Neural cell (in vitro differentiated cells): ENCODE measurements around the gene WFDC2. TPM values are rescaled to one million over a fixed set of nuclear protein-coding genes. Genes with fewer than 3 reads are reported as not detected.

Experiments used
- H2AFZ ChIP-seq: fragments of 200-600, 300-800 bp; sonication (generic), shearing (Covaris generic); 2 replicates; pipeline ENCODE4 v1.6.0; 2014; ENCODE audit warnings: low read depth, mild to moderate bottlenecking, antibody characterized with exemption, low read length, moderate library complexity
- H3F3A ChIP-seq: fragments of 200-600 bp; shearing (Covaris generic); 2 replicates; pipeline ENCODE4 v1.6.1; 2016; ENCODE audit warnings: mild to moderate bottlenecking, moderate library complexity, mixed read lengths, antibody characterized with exemption, low read length; ENCODE audit not compliant: insufficient read depth, poor library complexity, severe bottlenecking
- H3K27ac ChIP-seq: fragments of 200-600, 300-800 bp; sonication (generic), shearing (Covaris generic); 2 replicates; pipeline ENCODE4 v1.5.1; 2014; ENCODE audit warnings: mild to moderate bottlenecking, low read length, moderate library complexity
- H3K27me3 ChIP-seq: fragments of 300-800, 200-600 bp; sonication (generic), shearing (Covaris generic); 2 replicates; pipeline ENCODE4 v1.6.0; 2014; ENCODE audit warnings: mild to moderate bottlenecking, low read depth, low read length, moderate library complexity; ENCODE audit not compliant: insufficient read depth
- H3K36me3 ChIP-seq: fragments of 300-800, 200-600 bp; sonication (generic), shearing (Covaris generic); 2 replicates; pipeline ENCODE4 v1.5.1; 2014; ENCODE audit warnings: mild to moderate bottlenecking, antibody characterized with exemption, low read length, moderate library complexity; ENCODE audit not compliant: insufficient read depth
- H3K4me2 ChIP-seq: fragments of 300-800, 200-600 bp; sonication (generic), shearing (Covaris generic); 2 replicates; pipeline ENCODE4 v1.6.0; 2014; ENCODE audit warnings: mild to moderate bottlenecking, low read length
- H3K4me3 ChIP-seq: fragments of 300-800, 200-600 bp; sonication (generic), shearing (Covaris generic); 2 replicates; pipeline ENCODE4 v1.5.1; 2014; ENCODE audit warnings: mild to moderate bottlenecking, low read length, moderate library complexity
- H3K79me2 ChIP-seq: fragments of 200-600 bp; shearing (Covaris generic); replicated peaks from 2 replicates; pipeline ENCODE4 v1.6.0; 2014; ENCODE audit warnings: mild to moderate bottlenecking, low read length, moderate library complexity; ENCODE audit not compliant: insufficient read depth
- H3K9ac ChIP-seq: fragments of 300-800, 200-600 bp; sonication (generic), shearing (Covaris generic); 2 replicates; pipeline ENCODE4 v1.6.1; 2016; ENCODE audit warnings: mild to moderate bottlenecking, low read length, mixed read lengths
- H3K9me2 ChIP-seq: fragments of 200-600 bp; shearing (Covaris generic); 2 replicates; pipeline ENCODE4 v1.6.1; 2016; ENCODE audit warnings: mild to moderate bottlenecking, low read length, mixed read lengths; ENCODE audit not compliant: insufficient read depth
- H3K9me3 ChIP-seq: fragments of 200-600, 300-800 bp; sonication (generic), shearing (Covaris generic); 2 replicates; pipeline ENCODE4 v1.6.1; 2016; ENCODE audit warnings: mild to moderate bottlenecking, mixed run types, low read length, moderate library complexity, mixed read lengths
- H4K20me1 ChIP-seq: fragments of 200-600 bp; shearing (Covaris generic); 2 replicates; pipeline ENCODE4 v1.6.1; 2016; ENCODE audit warnings: mild to moderate bottlenecking, mixed run types; ENCODE audit not compliant: insufficient read depth
- EP300 ChIP-seq: fragments of 450-650 bp; conservative IDR thresholded peaks from 2 replicates; pipeline ENCODE4 v1.6.1; 2014; ENCODE audit warnings: antibody characterized with exemption, mild to moderate bottlenecking, moderate library complexity; ENCODE audit not compliant: poor library complexity, severe bottlenecking
- EZH2 ChIP-seq: fragments of 200-600, 300-800 bp; shearing (Covaris generic), sonication (generic); IDR thresholded peaks from 2 replicates; pipeline ENCODE4 v1.6.1; 2014; ENCODE audit warnings: antibody characterized with exemption, low read length, borderline replicate concordance, mild to moderate bottlenecking; ENCODE audit not compliant: insufficient read depth, poor library complexity, severe bottlenecking
- MXI1 ChIP-seq: fragments of 450-650 bp; conservative IDR thresholded peaks from 2 replicates; pipeline ENCODE4 v1.6.1; 2014; ENCODE audit warnings: antibody characterized with exemption, mild to moderate bottlenecking; ENCODE audit not compliant: poor library complexity, severe bottlenecking
- POLR2AphosphoS5 ChIP-seq: IDR thresholded peaks from 2 replicates; pipeline ENCODE4 v1.6.1; 2012
- RAD21 ChIP-seq: fragments of 450-650 bp; conservative IDR thresholded peaks from 2 replicates; pipeline ENCODE4 v1.6.1; 2014; ENCODE audit warnings: antibody characterized with exemption, mild to moderate bottlenecking, moderate library complexity
- REST ChIP-seq: IDR thresholded peaks from 2 replicates; pipeline ENCODE4 v1.6.1; 2012; ENCODE audit warnings: borderline replicate concordance
- SMC3 ChIP-seq: fragments of 450-650 bp; conservative IDR thresholded peaks from 2 replicates; pipeline ENCODE4 v1.6.1; 2014; ENCODE audit warnings: antibody characterized with exemption, mild to moderate bottlenecking, moderate library complexity; ENCODE audit not compliant: poor library complexity
- TAF1 ChIP-seq: IDR thresholded peaks from 2 replicates; pipeline ENCODE4 v1.6.1; 2012; ENCODE audit warnings: low read depth
- polyA plus RNA-seq: library from polyadenylated mRNA; depleted of rRNA; stranded (reverse); fragments of >200 nt; gene quantifications from 2 replicates; pipeline ENCODE4 v1.2.3, GENCODE V29; 2014
- TF ChIP-seq, protein P1 (sequence below): fragments of 450-650 bp; IDR thresholded peaks from 2 replicates; pipeline ENCODE4 v1.5.1; 2014; ENCODE audit warnings: antibody characterized with exemption, mild to moderate bottlenecking, moderate library complexity; ENCODE audit not compliant: poor library complexity, severe bottlenecking

Gene WFDC2
- polyA plus RNA-seq, 1 donor from 2014 or later, result not detected

GRCh38 chr20:45463709-45464108, 5.8 kb upstream of the WFDC2 start:
- TF ChIP-seq MXI1 (no peak), EP300 (no peak), RAD21 (no peak), POLR2AphosphoS5 (no peak), SMC3 (no peak)
- TF ChIP-seq, protein P1, sequence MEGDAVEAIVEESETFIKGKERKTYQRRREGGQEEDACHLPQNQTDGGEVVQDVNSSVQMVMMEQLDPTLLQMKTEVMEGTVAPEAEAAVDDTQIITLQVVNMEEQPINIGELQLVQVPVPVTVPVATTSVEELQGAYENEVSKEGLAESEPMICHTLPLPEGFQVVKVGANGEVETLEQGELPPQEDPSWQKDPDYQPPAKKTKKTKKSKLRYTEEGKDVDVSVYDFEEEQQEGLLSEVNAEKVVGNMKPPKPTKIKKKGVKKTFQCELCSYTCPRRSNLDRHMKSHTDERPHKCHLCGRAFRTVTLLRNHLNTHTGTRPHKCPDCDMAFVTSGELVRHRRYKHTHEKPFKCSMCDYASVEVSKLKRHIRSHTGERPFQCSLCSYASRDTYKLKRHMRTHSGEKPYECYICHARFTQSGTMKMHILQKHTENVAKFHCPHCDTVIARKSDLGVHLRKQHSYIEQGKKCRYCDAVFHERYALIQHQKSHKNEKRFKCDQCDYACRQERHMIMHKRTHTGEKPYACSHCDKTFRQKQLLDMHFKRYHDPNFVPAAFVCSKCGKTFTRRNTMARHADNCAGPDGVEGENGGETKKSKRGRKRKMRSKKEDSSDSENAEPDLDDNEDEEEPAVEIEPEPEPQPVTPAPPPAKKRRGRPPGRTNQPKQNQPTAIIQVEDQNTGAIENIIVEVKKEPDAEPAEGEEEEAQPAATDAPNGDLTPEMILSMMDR, result no peak
- no peak overlapping the region for H3K4me2 ChIP-seq
- H3K79me2 ChIP-seq, result no peaks in the 10 kb centered on the region
- H3F3A ChIP-seq, result no peaks in the 10 kb centered on the region
- H3K4me3 ChIP-seq, result no peak overlapping the region
- H4K20me1 ChIP-seq, result no peaks in the 10 kb centered on the region
- no peaks in the 10 kb centered on the region for H3K36me3 ChIP-seq
- H3K9me3 ChIP-seq, result no peaks in the 10 kb centered on the region
- H3K27me3 ChIP-seq, result no peaks in the 10 kb centered on the region
- no peak overlapping the region for H2AFZ ChIP-seq
- no peaks in the 10 kb centered on the region for H3K9me2 ChIP-seq
- H3K9ac ChIP-seq, result no peak overlapping the region
- no peak overlapping the region for H3K27ac ChIP-seq

DNA sequence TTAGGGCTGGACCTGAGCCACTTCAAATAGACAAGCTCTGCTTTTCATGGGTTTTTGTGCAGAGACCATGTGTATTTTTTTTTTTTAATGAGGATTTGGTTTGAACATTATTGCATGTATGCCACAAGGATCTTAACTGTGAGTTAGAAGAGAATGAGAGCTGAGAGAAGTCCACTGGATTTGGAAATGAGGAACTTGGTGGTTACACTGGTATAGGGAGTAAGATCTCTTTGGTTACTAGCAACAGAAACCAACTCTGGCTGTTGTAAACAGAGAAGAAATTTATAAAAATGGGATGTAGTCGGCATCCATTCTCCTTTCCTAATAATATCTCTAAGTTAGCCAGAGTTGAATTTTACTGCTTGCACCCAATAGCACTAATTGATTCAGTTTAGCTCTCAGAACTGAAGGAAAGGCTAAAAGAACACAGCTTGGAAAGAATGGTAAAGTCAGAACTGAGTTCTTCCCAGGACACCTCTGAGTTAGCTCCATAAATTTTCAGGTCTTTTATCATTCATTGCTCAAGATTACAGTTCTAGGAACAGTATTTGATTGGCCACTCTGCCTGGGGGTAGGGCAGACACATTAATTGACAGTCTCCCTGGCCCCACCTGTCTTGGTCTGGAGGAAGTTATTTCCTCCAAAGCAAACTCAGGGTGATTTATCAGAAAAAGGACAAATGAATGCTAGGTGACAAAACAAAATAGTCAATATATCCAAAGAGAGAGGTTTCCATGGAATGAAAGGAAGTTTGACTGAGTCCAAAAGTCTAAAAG, 3.9 kb upstream of the WFDC2 start:
- Histone ChIP-seq H3K9me3 (no peaks in the 10 kb centered on the region), H3K9me2 (no peaks in the 10 kb centered on the region), H3K27ac (no peak overlapping the region), H3K4me2 (no peak overlapping the region), H3K27me3 (peaks cover 19% of the 10 kb centered on the region), H2AFZ (no peak overlapping the region), H3K9ac (no peak overlapping the region), H3K4me3 (no peak overlapping the region), H3K79me2 (no peaks in the 10 kb centered on the region), H4K20me1 (no peaks in the 10 kb centered on the region), H3F3A (no peaks in the 10 kb centered on the region), H3K36me3 (no peaks in the 10 kb centered on the region)
- TF ChIP-seq SMC3, result no peak
- TF ChIP-seq EP300, result no peak
- no peak for TF ChIP-seq EZH2
- TF ChIP-seq, protein P1, result no peak
- no peak for TF ChIP-seq RAD21
- no peak for TF ChIP-seq POLR2AphosphoS5
- TF ChIP-seq TAF1, result no peak
- no peak for TF ChIP-seq MXI1
- TF ChIP-seq REST, result no peak
